Stromal cell of bone marrow (primary cell): ENCODE data around the gene IAPP.
"Not testable (repeated sequence)": the region's sequence is repeated elsewhere in the genome, so short reads cannot be mapped to it uniquely, and the experiment has no call there.

Source experiments
- DNase-seq: peaks from one replicate; pipeline ENCODE4 v3.0.0-alpha.2; 2012; ENCODE audit warnings: low read depth

Gene IAPP

GRCh38 chr12:21379218-21379617 is 6.5 kb downstream of the IAPP start:
- DNase-seq: no peak

- DNase-seq: not testable (repeated sequence)
Measured at GRCh38 chr12:21381320-21381719, 8.6 kb downstream of the IAPP start.

GRCh38 chr12:21384261-21384660 is 11.6 kb downstream of the IAPP start:
- DNase-seq: no peak

GRCh38 chr12:21387174-21387573 is 14.5 kb downstream of the IAPP start:
- no peak for DNase-seq

GRCh38 chr12:21392384-21392783 is 19.7 kb downstream of the IAPP start:
- no peak for DNase-seq

GRCh38 chr12:21394828-21395626 is 22.3 kb downstream of the IAPP start:
- DNase-seq: not testable (repeated sequence)

- no peak for DNase-seq
Measured at GRCh38 chr12:21413369-21414277, 40.9 kb downstream of the IAPP start.

- DNase-seq: no peak
Measured at GRCh38 chr12:21416511-21417121, 43.9 kb downstream of the IAPP start.

- not testable (repeated sequence) for DNase-seq
Measured at GRCh38 chr12:21418398-21418797, 45.7 kb downstream of the IAPP start.

GRCh38 chr12:21419009-21419699 is 46.5 kb downstream of the IAPP start:
- not testable (repeated sequence) for DNase-seq

GRCh38 chr12:21428241-21428640 is 55.5 kb downstream of the IAPP start:
- no peak for DNase-seq
